ENCODE results near the gene ACE2. TPM values are rescaled to one million over a fixed set of nuclear protein-coding genes. Genes with fewer than 3 reads are reported as not detected.

Gene ACE2
- polyA plus RNA-seq, 1 donor from 2014 or later, result 0.64 TPM

DNA sequence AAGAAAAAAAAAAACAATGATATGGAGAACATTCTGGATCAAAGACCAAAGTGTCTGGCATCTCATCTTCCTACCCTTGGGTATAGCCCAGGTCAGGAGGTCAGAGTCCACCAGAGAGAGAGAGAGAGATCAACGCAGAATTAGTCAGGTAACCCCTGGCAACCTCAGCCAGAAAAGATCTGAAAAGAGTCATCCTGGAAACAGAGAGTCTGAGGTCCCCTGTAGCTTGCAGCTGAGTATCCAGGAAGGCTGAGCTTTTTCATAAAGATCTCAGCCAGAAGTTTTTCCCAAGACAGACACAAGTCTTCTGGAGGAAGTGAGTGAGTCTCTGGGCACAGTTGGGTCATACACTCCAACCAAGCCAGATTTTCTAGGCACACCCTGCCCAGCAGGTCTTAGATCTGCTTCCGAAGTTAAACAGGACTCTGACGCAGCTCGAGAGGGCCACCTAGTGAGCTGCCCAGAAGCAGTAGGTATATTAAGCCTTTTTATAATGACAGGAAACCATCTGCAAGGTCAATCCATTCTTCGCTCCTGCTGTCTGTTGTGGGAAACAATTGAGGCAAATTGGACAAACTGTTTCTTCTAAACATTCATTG lies 35.7 kb downstream of the ACE2 start:
- TF ChIP-seq TAF1 (IDR thresholded peaks at IDR 0.05; ENCODE audit: low read depth) (no peak), REST (IDR thresholded peaks at IDR 0.05; ENCODE audit: borderline replicate concordance) (no peak), SMC3 (conservative IDR thresholded peaks at IDR 0.05; ENCODE audit: poor library complexity) (no peak)
- no peaks in the 10 kb centered on the region for H3K36me3 ChIP-seq (ENCODE audit: insufficient read depth, low read length)
- no peaks in the 10 kb centered on the region for H3K9me2 ChIP-seq (ENCODE audit: insufficient read depth, low read length)
- H3K9me3 ChIP-seq (ENCODE audit: low read length), result no peaks in the 10 kb centered on the region
- H3F3A ChIP-seq (ENCODE audit: insufficient read depth, low read length, poor library complexity, severe bottlenecking), result no peaks in the 10 kb centered on the region
- no peaks in the 10 kb centered on the region for H3K79me2 ChIP-seq (replicated peaks; ENCODE audit: insufficient read depth, low read length)
- H2AFZ ChIP-seq (ENCODE audit: low read depth, low read length), result no peak overlapping the region
- H3K27me3 ChIP-seq (ENCODE audit: insufficient read depth, low read depth, low read length), result no peaks in the 10 kb centered on the region
- no peaks in the 10 kb centered on the region for H4K20me1 ChIP-seq (ENCODE audit: insufficient read depth)
- H3K9ac ChIP-seq (ENCODE audit: low read length), result no peak overlapping the region
- no peak overlapping the region for H3K27ac ChIP-seq (ENCODE audit: low read length)
- no peak overlapping the region for H3K4me2 ChIP-seq (ENCODE audit: low read length)
- no peak overlapping the region for H3K4me3 ChIP-seq (ENCODE audit: low read length)

GRCh38 chrX:15563056-15563455 lies 37.7 kb downstream of the ACE2 start:
- no peaks in the 10 kb centered on the region for H3K9me2 ChIP-seq (ENCODE audit: insufficient read depth, low read length)
- no peak overlapping the region for H3K4me2 ChIP-seq (ENCODE audit: low read length)
- H3K9ac ChIP-seq (ENCODE audit: low read length), result no peak overlapping the region
- H3K36me3 ChIP-seq (ENCODE audit: insufficient read depth, low read length), result no peaks in the 10 kb centered on the region
- H3F3A ChIP-seq (ENCODE audit: insufficient read depth, low read length, poor library complexity, severe bottlenecking), result no peaks in the 10 kb centered on the region
- H3K4me3 ChIP-seq (ENCODE audit: low read length), result no peak overlapping the region
- H3K79me2 ChIP-seq (replicated peaks; ENCODE audit: insufficient read depth, low read length), result no peaks in the 10 kb centered on the region
- no peaks in the 10 kb centered on the region for H4K20me1 ChIP-seq (ENCODE audit: insufficient read depth)
- no peak overlapping the region for H3K27ac ChIP-seq (ENCODE audit: low read length)
- H3K9me3 ChIP-seq (ENCODE audit: low read length), result no peaks in the 10 kb centered on the region
- H2AFZ ChIP-seq (ENCODE audit: low read depth, low read length), result no peak overlapping the region
- H3K27me3 ChIP-seq (ENCODE audit: insufficient read depth, low read depth, low read length), result no peaks in the 10 kb centered on the region
- no peak for TF ChIP-seq EP300 (conservative IDR thresholded peaks at IDR 0.05; ENCODE audit: poor library complexity, severe bottlenecking)
- no peak for TF ChIP-seq TAF1 (IDR thresholded peaks at IDR 0.05; ENCODE audit: low read depth)
- no peak for TF ChIP-seq SMC3 (conservative IDR thresholded peaks at IDR 0.05; ENCODE audit: poor library complexity)
- TF ChIP-seq REST (IDR thresholded peaks at IDR 0.05; ENCODE audit: borderline replicate concordance), result no peak
- no peak for TF ChIP-seq MXI1 (conservative IDR thresholded peaks at IDR 0.05; ENCODE audit: poor library complexity, severe bottlenecking)
- TF ChIP-seq POLR2AphosphoS5 (IDR thresholded peaks at IDR 0.05), result no peak
- no peak for TF ChIP-seq EZH2 (IDR thresholded peaks at IDR 0.05; ENCODE audit: borderline replicate concordance, insufficient read depth, low read length, poor library complexity, severe bottlenecking)
- no peak for TF ChIP-seq CTCF (IDR thresholded peaks at IDR 0.05; ENCODE audit: poor library complexity, severe bottlenecking)
- no peak for TF ChIP-seq RAD21 (conservative IDR thresholded peaks at IDR 0.05)

All from neural cell (in vitro differentiated cells).